GM19238 (cell line): ENCODE measurements around the gene ANKRD18B.
"Not testable (repeated sequence)": the region's sequence is repeated elsewhere in the genome, so short reads cannot be mapped to it uniquely, and the experiment has no call there.

Experiments used
- DNase-seq: peaks from one replicate; pipeline ENCODE4 v3.0.0; 2011; ENCODE audit warnings: low spot score; ENCODE audit not compliant: insufficient read length

The ANKRD18B gene

DNA sequence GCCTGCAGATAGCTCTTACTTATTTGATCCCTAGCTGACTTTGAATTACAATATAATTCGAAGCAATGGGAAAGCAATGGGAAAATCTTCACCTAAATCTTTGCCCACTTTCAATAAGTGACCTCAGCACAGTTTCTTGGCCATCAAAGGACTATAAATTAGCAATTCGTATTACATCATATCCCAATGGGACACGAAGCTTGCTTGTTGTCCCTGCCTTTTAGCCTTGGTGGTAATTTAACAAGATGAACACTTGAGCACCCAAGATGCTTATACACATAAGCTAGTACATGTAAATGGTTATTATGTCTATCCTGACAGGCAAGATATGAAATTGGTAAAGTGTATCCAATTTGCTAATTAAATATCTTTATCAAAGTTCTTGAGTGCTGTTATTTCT lies 9.9 kb downstream of the ANKRD18B start:
- DNase-seq: not testable (repeated sequence)

- no peak for DNase-seq
Measured at GRCh38 chr9:33535541-33535940, 11.5 kb downstream of the ANKRD18B start.

DNA sequence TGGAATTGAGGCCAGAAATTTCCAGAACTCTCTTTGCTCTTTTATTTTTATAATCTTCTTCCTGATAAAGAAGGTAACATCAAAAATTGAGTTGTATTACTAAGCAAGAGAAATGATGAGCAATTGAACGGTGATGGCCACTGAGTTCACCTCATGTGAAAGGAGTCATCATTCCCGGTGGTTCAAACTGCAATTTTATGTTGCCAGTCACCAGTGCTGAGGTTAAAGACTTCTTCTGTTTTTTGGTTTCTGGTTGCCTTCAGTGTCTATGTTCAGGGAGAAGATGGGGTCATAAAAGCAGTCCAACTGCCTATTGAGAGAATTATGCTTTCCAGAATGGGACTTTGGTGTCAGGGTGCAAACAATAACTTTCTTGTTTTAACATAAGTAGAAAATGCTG lies 19.4 kb downstream of the ANKRD18B start:
- DNase-seq: not testable (repeated sequence)

GRCh38 chr9:33545715-33546114 lies 21.7 kb downstream of the ANKRD18B start:
- DNase-seq: not testable (repeated sequence)

DNA sequence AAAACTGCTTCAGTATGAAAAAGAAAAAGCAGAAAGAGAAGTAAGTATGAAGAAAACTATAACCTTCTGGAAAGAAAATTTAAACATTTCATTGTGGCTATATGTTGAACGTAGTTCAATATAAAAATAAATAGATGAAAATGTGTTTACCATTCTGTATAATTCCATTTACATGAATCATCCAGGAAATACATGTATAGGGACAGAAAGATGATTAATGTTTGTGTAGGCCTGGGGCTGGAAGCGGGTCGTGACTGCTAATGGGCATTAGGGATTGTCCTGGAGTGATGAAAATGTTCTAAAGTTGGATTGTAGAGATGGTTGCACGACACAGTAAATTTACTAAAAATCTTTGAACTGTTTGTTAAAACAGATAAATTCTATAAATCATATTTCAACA lies 24.8 kb downstream of the ANKRD18B start:
- not testable (repeated sequence) for DNase-seq

DNA sequence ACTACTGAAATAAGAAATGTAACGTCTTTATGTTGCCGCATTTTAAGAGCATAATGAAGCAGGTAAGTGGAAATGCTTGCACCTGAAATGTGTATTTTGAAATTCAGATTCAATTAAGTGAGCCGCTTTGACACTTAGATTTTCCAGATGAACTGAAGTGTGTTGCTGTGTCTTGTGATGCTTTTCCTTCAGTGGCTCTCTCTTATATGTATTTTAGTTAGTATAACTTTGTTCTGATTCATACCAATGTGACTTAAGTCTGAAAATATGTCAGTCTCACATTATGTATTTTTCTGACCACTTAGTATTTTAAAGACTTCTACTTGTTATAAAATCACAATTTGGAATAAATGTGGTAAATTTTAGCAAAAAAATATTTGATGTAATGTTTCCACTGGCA lies 25.4 kb downstream of the ANKRD18B start:
- DNase-seq: not testable (repeated sequence)

GRCh38 chr9:33551183-33551582 lies 27.1 kb downstream of the ANKRD18B start:
- not testable (repeated sequence) for DNase-seq

DNA sequence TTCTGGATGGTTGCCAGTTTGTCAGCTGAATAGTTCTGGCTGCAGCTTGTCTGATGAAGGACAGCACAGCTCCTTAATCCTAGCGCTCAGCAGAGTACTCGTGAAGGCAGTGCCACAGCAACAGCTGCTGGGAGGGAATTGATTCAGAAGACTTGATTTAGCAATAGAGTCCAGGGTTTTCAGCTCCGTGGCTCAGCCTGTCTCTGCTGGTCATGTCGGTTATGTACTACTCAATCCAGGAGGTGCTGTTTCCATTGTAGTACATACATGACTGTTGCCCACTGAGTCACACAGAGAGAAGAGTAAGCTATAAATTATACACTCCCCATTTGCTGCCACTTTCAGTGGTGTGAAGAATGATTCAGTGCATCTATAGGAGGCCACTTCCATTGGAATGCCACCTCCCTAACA lies 28.3 kb downstream of the ANKRD18B start:
- DNase-seq: not testable (repeated sequence)

- not testable (repeated sequence) for DNase-seq
Measured at GRCh38 chr9:33560217-33560616, 36.2 kb downstream of the ANKRD18B start.

GRCh38 chr9:33562196-33562595 lies 38.1 kb downstream of the ANKRD18B start:
- DNase-seq: not testable (repeated sequence)

DNA sequence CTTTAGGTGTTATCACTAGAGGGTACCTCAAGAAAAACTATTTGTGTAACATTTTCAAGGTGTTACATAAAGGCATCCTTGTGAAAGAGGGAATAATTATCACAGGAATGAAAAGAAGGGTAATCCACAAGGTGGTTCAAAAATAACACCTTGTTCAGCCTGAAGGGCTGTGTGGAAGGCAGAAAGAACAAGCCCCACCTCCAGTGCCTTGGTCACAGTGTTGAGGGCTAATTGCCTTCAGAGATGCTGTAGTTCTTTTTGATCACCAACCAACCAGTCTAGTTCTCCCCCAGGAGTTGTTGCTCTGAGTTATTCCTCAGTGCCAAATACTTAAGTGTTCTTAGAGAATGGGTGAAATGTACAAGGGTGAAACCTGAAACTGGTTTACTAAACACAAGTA lies 43.7 kb downstream of the ANKRD18B start:
- not testable (repeated sequence) for DNase-seq

GRCh38 chr9:33577786-33578185 lies 53.7 kb downstream of the ANKRD18B start:
- DNase-seq: not testable (repeated sequence)

- not testable (repeated sequence) for DNase-seq
Measured at GRCh38 chr9:33579996-33580395, 55.9 kb downstream of the ANKRD18B start.

GRCh38 chr9:33582686-33583085 lies 58.6 kb downstream of the ANKRD18B start:
- not testable (repeated sequence) for DNase-seq

GRCh38 chr9:33586128-33586527 lies 62.1 kb downstream of the ANKRD18B start:
- DNase-seq: not testable (repeated sequence)

GRCh38 chr9:33587799-33588198 lies 63.7 kb downstream of the ANKRD18B start:
- DNase-seq: not testable (repeated sequence)

GRCh38 chr9:33588876-33589275 lies 64.8 kb downstream of the ANKRD18B start:
- not testable (repeated sequence) for DNase-seq

GRCh38 chr9:33590857-33591256 lies 66.8 kb downstream of the ANKRD18B start:
- DNase-seq: not testable (repeated sequence)

DNA sequence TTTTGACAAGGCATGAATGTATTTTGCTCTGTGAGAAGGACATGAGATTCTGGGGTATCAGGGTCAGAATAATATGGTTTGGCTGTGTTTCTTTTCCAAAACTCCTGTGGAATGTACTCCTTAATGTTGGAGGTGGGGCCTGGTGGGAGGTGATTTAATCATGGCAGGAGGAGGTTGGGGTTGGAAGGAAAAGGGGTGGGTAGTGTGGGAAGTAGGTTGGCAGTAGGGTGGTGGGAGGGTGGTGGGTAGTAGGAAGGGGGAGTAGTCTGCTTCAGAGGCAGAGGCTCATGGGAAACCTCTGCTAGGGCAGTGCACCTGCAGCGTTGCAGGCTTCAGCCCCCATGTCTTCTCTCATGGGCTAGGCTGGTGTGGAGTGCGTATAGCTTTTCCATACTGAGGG lies 72.9 kb downstream of the ANKRD18B start:
- DNase-seq: not testable (repeated sequence)

GRCh38 chr9:33597386-33597785 lies 73.3 kb downstream of the ANKRD18B start:
- not testable (repeated sequence) for DNase-seq

DNA sequence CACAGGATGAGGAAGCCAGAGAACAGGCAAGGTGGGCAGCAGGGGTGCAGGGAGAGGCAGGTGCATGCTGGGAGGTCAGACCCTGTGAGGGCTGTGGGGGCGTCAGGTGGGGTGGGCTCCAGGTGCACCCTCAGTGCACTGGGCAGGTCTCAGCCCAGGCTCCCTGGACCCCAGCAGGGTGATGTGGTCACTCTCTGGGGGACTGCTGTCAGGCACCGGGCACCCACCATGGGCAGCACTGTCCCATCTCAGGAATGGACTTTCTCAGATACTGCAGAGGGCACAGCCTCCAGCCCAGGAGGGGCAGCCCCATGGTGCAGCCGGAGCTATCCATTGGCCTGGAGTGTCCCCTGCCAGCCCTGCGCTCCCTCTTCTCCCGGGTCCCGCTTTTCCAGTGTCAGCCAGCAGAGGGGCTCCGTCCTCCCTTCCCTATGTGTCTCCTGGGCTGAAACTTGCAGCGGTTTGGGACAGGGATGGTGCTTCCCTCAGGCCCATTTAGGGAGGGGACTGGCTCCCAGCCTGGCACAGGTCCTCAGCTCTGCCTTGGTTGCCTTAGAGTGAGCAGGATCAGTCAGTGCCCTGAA lies 74.8 kb downstream of the ANKRD18B start:
- DNase-seq: not testable (repeated sequence)

GRCh38 chr9:33600911-33601310 lies 76.9 kb downstream of the ANKRD18B start:
- not testable (repeated sequence) for DNase-seq

DNA sequence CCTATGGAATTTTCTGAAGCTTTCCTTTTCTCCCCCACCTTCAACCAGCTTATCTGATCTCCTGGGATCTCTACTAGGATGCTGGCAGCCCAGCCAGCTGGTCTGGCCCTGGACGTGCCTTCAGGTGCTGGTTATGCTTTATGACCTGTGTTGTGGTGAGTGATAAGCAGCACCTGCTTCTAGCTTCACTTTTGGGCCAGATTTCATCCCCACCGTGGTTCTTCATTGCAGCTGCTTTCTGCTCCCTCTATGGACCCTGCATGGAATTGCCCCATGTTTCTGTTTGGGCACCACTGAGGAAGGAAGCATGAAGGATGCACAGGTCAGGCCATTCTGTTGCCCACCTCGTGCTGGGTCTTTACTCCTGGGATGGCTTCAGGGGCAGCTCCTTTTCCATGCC lies 80.2 kb downstream of the ANKRD18B start:
- DNase-seq: not testable (repeated sequence)
